ENCODE data around the gene HDAC2. TPM values are rescaled to one million over a fixed set of nuclear protein-coding genes. Genes with fewer than 3 reads are reported as not detected.

Gene HDAC2
- total RNA-seq, 4 donors from 2014 or later, result 37.9 to 72.7 (median 49.8) TPM

GRCh38 chr6:113924312-113924723 lies 46.6 kb downstream of the HDAC2 start:
- TF ChIP-seq, protein P1, sequence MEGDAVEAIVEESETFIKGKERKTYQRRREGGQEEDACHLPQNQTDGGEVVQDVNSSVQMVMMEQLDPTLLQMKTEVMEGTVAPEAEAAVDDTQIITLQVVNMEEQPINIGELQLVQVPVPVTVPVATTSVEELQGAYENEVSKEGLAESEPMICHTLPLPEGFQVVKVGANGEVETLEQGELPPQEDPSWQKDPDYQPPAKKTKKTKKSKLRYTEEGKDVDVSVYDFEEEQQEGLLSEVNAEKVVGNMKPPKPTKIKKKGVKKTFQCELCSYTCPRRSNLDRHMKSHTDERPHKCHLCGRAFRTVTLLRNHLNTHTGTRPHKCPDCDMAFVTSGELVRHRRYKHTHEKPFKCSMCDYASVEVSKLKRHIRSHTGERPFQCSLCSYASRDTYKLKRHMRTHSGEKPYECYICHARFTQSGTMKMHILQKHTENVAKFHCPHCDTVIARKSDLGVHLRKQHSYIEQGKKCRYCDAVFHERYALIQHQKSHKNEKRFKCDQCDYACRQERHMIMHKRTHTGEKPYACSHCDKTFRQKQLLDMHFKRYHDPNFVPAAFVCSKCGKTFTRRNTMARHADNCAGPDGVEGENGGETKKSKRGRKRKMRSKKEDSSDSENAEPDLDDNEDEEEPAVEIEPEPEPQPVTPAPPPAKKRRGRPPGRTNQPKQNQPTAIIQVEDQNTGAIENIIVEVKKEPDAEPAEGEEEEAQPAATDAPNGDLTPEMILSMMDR (IDR thresholded peaks at IDR 0.05; ENCODE audit: low read depth), result no peak

GRCh38 chr6:113923526-113923925 lies 47.4 kb downstream of the HDAC2 start:
- TF ChIP-seq, protein P1 (IDR thresholded peaks at IDR 0.05; ENCODE audit: low read depth), result no peak

DNA sequence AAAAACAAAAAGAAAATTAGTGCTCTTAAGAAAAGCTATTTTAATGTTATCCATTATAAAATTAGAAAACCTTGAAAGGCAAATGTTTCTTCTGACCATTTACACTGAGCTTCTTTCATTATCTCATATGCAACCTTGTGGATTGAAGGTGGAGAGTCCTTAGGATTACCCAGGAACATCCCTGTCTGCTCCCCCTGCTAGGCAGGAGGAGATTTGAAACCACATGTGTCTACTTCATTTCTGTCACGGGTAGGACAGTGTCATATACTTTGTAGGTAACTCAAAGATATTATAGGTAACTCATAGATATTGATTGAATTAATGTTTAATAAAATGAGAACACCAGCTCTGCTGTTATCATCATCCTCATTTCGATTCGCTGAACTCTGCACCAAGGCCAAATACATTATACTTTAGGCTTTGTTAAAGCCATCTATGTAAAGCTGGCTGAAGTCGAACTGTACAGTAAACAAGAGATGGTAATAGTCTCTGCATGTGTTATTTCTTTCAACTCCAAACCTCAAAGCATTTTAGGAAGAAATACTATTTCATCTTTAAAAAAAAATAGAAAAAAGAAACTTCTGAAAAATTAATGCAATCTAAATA lies 49.5 kb downstream of the HDAC2 start:
- TF ChIP-seq, protein P1 (IDR thresholded peaks at IDR 0.05; ENCODE audit: low read depth), result no peak

GRCh38 chr6:113920663-113921267 lies 50.2 kb downstream of the HDAC2 start:
- TF ChIP-seq, protein P1 (IDR thresholded peaks at IDR 0.05; ENCODE audit: low read depth), result no peak

DNA sequence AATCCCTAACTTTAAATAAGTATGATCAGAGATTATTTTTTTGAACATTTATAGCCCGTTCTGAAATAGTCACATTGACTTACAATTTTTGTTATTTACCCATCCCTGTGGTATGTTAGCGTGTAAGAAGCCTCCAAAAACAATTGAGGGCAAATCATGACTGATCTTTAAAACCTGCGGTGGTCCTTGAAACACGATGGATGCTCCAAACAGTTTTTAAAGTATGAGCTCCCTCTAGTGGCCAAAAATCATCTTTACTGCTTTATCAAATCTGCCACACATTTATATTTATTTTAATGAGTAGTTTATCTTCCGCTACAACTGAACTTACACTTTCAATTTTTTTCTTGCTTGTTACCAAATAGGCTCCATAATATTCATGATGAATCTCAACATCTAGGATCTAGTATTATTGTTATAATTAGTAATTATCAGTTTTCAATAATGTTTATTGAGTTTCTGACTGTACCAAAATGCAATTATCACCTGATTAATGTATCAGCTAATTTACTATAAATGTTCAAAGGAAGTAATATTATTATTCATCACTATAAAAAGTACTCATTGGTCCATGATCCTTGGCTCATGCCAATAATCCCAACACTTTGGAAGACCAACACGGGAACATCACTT lies 61.6 kb downstream of the HDAC2 start:
- TF ChIP-seq, protein P1 (IDR thresholded peaks at IDR 0.05; ENCODE audit: low read depth), result no peak

GRCh38 chr6:113908801-113909200 lies 62.1 kb downstream of the HDAC2 start:
- TF ChIP-seq, protein P1 (IDR thresholded peaks at IDR 0.05; ENCODE audit: low read depth), result no peak

DNA sequence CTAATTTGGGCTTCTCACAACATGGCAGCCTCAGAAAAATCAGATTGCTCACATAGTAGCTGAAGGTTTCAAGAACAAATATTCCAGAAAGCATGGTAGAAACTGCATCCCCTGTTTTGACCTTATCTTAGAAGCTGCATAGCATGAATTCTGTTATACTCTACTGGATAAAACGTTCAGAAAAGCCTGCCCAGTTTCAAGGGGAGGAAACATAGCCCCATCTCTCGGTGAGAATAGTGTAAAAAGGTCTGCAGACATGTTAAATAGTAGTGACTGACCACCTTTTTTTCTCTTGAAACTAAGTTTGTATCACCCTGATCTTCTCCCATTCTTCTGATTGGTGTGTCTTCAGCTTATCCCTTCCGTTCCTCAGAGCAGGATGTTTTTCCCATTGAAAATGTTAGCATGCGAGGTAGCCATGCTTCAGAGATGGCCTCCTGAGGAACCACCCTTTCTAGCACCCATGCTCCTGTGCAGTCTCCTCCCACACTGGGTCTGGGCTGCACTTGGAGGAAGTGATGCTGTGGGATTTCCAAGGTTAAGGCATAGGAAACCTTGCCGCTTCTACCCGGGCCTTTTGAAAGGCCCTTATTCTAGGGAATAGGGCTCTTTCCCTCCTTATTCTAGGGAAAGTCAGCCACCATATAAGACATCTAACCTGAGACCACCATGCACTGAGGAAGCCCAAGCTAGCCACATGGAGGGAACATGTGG lies 63.7 kb downstream of the HDAC2 start:
- TF ChIP-seq, protein P1 (IDR thresholded peaks at IDR 0.05; ENCODE audit: low read depth), result no peak

All from subcutaneous adipose tissue (tissue), 4 donors.